Testis (tissue), 2 donors: ENCODE data around the gene IQCN.
"Not testable (repeated sequence)": the region's sequence is repeated elsewhere in the genome, so short reads cannot be mapped to it uniquely, and the experiment has no call there.

Experiments used
- POLR2A ChIP-seq: fragments of 450-650 bp; IDR thresholded peaks from one replicate; pipeline ENCODE4 v1.6.1; 2017; ENCODE audit warnings: antibody characterized with exemption, mild to moderate bottlenecking, moderate library complexity
- TF ChIP-seq, protein P1 (sequence below), 3 experiments: fragments of 450-650 bp in 2 of 3; fragments of 200-600 bp in 1 of 3; sonication (generic) in 1 of 3; IDR thresholded peaks; one replicate each; pipeline ENCODE4 v1.5.1; 2016 to 2019; ENCODE audit warnings: antibody characterized with exemption in 3 of 3, mild to moderate bottlenecking in 2 of 3, moderate library complexity in 1 of 3

DNA sequence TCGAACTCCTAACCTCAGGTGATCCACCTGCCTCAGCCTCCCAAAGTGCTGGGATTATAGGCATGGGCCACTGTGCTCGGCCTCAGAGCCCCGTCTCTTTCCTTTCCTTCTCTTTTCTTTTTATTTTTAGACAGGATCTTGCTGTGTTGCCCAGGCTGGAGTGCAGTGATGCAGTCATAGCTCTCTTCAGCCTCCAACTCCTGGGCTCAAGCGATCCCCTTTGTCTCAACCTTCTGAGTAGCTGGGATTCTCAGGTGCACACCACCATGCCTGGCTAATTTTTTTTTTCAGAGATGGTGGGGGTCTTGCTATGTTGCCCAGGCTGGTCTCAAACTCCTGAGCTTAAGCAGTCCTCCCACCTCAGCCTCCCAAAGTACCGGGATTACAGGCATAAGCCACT, 64.3 kb downstream of the IQCN start:
- TF ChIP-seq, protein P1, sequence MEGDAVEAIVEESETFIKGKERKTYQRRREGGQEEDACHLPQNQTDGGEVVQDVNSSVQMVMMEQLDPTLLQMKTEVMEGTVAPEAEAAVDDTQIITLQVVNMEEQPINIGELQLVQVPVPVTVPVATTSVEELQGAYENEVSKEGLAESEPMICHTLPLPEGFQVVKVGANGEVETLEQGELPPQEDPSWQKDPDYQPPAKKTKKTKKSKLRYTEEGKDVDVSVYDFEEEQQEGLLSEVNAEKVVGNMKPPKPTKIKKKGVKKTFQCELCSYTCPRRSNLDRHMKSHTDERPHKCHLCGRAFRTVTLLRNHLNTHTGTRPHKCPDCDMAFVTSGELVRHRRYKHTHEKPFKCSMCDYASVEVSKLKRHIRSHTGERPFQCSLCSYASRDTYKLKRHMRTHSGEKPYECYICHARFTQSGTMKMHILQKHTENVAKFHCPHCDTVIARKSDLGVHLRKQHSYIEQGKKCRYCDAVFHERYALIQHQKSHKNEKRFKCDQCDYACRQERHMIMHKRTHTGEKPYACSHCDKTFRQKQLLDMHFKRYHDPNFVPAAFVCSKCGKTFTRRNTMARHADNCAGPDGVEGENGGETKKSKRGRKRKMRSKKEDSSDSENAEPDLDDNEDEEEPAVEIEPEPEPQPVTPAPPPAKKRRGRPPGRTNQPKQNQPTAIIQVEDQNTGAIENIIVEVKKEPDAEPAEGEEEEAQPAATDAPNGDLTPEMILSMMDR (IDR thresholded peaks at IDR 0.05), result not testable (repeated sequence)
- not testable (repeated sequence) for TF ChIP-seq POLR2A
